Erythroblast (primary cell): ENCODE measurements around the gene TMEM135.

Source experiments
- GATA1 ChIP-seq: IDR thresholded peaks from 2 replicates; pipeline ENCODE4 v1.6.1; 2011; ENCODE audit warnings: low read depth, mild to moderate bottlenecking, control low read depth, low read length, moderate library complexity
- POLR2A ChIP-seq: IDR thresholded peaks from 2 replicates; pipeline ENCODE4 v1.6.1; 2011; ENCODE audit warnings: mild to moderate bottlenecking, low read length

DNA sequence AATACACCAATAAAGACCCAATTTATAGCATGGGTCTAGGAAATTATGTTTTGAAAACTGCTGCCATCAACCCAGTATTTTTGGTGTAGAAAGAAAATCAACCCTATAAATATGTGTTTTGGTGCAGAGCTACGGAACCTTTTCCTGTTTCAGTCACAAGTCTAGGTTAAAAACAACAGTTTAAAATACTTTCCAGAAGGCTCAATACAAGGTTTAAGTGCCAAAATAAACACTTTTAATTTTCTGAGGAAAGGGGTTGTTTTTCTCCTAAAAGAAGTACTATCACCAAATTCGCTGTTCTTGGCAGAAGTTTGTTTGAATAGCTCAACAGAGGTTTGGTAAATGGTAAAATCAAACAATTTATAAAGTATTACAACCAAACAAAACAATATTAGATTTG is 201.3 kb downstream of the TMEM135 start:
- TF ChIP-seq POLR2A (no peak), GATA1 (no peak)
